IMR-90 (cell line): ENCODE measurements around the gene DSC2. TPM values are rescaled to one million over a fixed set of nuclear protein-coding genes. Genes with fewer than 3 reads are reported as not detected.
A peak's percentile ranks its signal among the peaks of the same experiment; 100 is the strongest.

ENCODE experiments used
- ATAC-seq: fragments of 200-7000 bp; cut with Tn5 transposase; 2 replicates; pipeline ENCODE4 v1.9.1; 2020; ENCODE audit warnings: low read depth, mild to moderate bottlenecking, moderate library complexity
- BruUV-seq: library from RNA; stranded (reverse); fragments of 400-500 nt; replicated peaks from 2 replicates; lab custom pipeline; 2021; lab: Mats Ljungman, UMichigan
- CTCF ChIA-PET: fragments of 300-600 bp; formaldehyde crosslinking; extraction: SDS; loops from one replicate; lab custom pipeline; 2021; ENCODE audit warnings: antibody characterized with exemption; lab: Yijun Ruan, JAX
- POLR2A ChIA-PET: fragments of 300-600 bp; sonication (Branson Sonifier 250); formaldehyde crosslinking; loops from one replicate; lab custom pipeline; 2022; ENCODE audit warnings: antibody characterized with exemption; ENCODE audit not compliant: unreplicated experiment; lab: Charles Lee
- DNase-seq: peaks from one replicate; pipeline ENCODE4 v3.0.0; 2013
- H2AFZ ChIP-seq: replicated peaks from 2 replicates; pipeline ENCODE3; 2013; ENCODE audit warnings: low read length, mild to moderate bottlenecking; ENCODE audit not compliant: poor library complexity
- H2AK5ac ChIP-seq: 2 replicates; pipeline ENCODE4 v1.6.1; 2013; ENCODE audit warnings: low read depth, low read length, inconsistent platforms
- H2AK9ac ChIP-seq: replicated peaks from 2 replicates; pipeline ENCODE3; 2013; ENCODE audit warnings: mild to moderate bottlenecking, low read depth, low read length, moderate library complexity; ENCODE audit not compliant: poor library complexity
- H2BK120ac ChIP-seq: 2 replicates; pipeline ENCODE4 v1.6.1; 2013; ENCODE audit warnings: low read depth, low read length, inconsistent platforms
- H2BK15ac ChIP-seq: 3 replicates; pipeline ENCODE4 v1.6.1; 2013; ENCODE audit warnings: low read depth, low read length, inconsistent platforms
- H2BK20ac ChIP-seq: 2 replicates; pipeline ENCODE4 v1.6.1; 2013; ENCODE audit warnings: low read depth, mild to moderate bottlenecking, inconsistent platforms, low read length, moderate library complexity
- H2BK5ac ChIP-seq: 2 replicates; pipeline ENCODE4 v1.6.1; 2013; ENCODE audit warnings: mild to moderate bottlenecking, low read depth, low read length, inconsistent platforms; ENCODE audit not compliant: poor library complexity, severe bottlenecking
- H3K14ac ChIP-seq: replicated peaks from 2 replicates; pipeline ENCODE4 v1.6.1; 2013; ENCODE audit warnings: low read depth, low read length, inconsistent platforms
- H3K18ac ChIP-seq: 2 replicates; pipeline ENCODE4 v1.6.1; 2013; ENCODE audit warnings: low read depth, low read length, control low read depth
- H3K23ac ChIP-seq: 2 replicates; pipeline ENCODE4 v1.6.1; 2013; ENCODE audit warnings: low read depth, low read length, inconsistent platforms
- H3K27ac ChIP-seq: 2 replicates; pipeline ENCODE4 v1.5.1; 2013; ENCODE audit warnings: mild to moderate bottlenecking, control low read depth, low read length; ENCODE audit not compliant: insufficient read depth
- H3K27me3 ChIP-seq: 2 replicates; pipeline ENCODE4 v1.6.1; 2013; ENCODE audit warnings: low read length; ENCODE audit not compliant: control insufficient read depth, insufficient read depth
- H3K36me3 ChIP-seq: 2 replicates; pipeline ENCODE4 v1.6.1; 2013; ENCODE audit warnings: low read length, mixed read lengths; ENCODE audit not compliant: control insufficient read depth, insufficient read depth
- H3K4ac ChIP-seq: 2 replicates; pipeline ENCODE4 v1.6.1; 2013; ENCODE audit warnings: low read depth, low read length, inconsistent platforms
- H3K4me1 ChIP-seq: 2 replicates; pipeline ENCODE4 v1.6.1; 2013; ENCODE audit warnings: low read length, mixed read lengths; ENCODE audit not compliant: control insufficient read depth, insufficient read depth
- H3K4me2 ChIP-seq: 2 replicates; pipeline ENCODE4 v1.6.1; 2013; ENCODE audit warnings: low read depth, mild to moderate bottlenecking, control low read depth, low read length, moderate library complexity
- H3K4me3 ChIP-seq: 2 replicates; pipeline ENCODE4 v1.5.1; 2013; ENCODE audit warnings: low read depth, mild to moderate bottlenecking, control low read depth, low read length, moderate library complexity; ENCODE audit not compliant: insufficient read depth
- H3K56ac ChIP-seq: 2 replicates; pipeline ENCODE4 v1.6.1; 2013; ENCODE audit warnings: low read length, inconsistent platforms; ENCODE audit not compliant: insufficient read depth; ENCODE audit errors: extremely low read depth
- H3K79me1 ChIP-seq, 2 experiments: 2 replicates each; pipeline ENCODE4 v1.6.1; 2013; ENCODE audit warnings: low read length in 2 of 2, inconsistent platforms in 1 of 2, low read depth in 1 of 2
- H3K9ac ChIP-seq: 2 replicates; pipeline ENCODE4 v1.6.1; 2013; ENCODE audit warnings: low read depth, low read length, control low read depth
- H3K9me1 ChIP-seq: 2 replicates; pipeline ENCODE4 v1.6.1; 2013; ENCODE audit warnings: low read length, inconsistent platforms; ENCODE audit not compliant: insufficient read depth
- H3K9me3 ChIP-seq: 2 replicates; pipeline ENCODE4 v1.6.1; 2013; ENCODE audit warnings: low read length; ENCODE audit not compliant: control insufficient read depth, insufficient read depth
- H4K20me1 ChIP-seq: 2 replicates; pipeline ENCODE4 v1.6.1; 2013; ENCODE audit warnings: low read length, inconsistent platforms; ENCODE audit not compliant: insufficient read depth
- H4K5ac ChIP-seq: 2 replicates; pipeline ENCODE4 v1.6.1; 2013; ENCODE audit warnings: mild to moderate bottlenecking, low read depth, low read length, control low read depth
- H4K8ac ChIP-seq, 2 experiments: 2 replicates each; pipeline ENCODE4 v1.6.1; 2013; ENCODE audit warnings: low read depth in 2 of 2, low read length in 2 of 2, control low read depth in 1 of 2, inconsistent platforms in 1 of 2
- H4K91ac ChIP-seq: 2 replicates; pipeline ENCODE4 v1.6.1; 2013; ENCODE audit warnings: low read depth, low read length, inconsistent platforms; ENCODE audit not compliant: insufficient read depth
- BHLHE40 ChIP-seq: fragments of 150-350 bp; IDR thresholded peaks from 2 replicates; pipeline ENCODE4 v1.6.1; 2016; ENCODE audit warnings: mild to moderate bottlenecking, low read depth, low read length
- CEBPB ChIP-seq: IDR thresholded peaks from 2 replicates; pipeline ENCODE4 v1.6.1; 2012; ENCODE audit warnings: low read depth, low read length, improper control_type of control experiment
- CHD1 ChIP-seq: IDR thresholded peaks from 2 replicates; pipeline ENCODE4 v1.6.1; 2012; ENCODE audit warnings: low read depth, low read length, improper control_type of control experiment
- ELK1 ChIP-seq: fragments of 150-350 bp; IDR thresholded peaks from 2 replicates; pipeline ENCODE4 v1.6.1; 2016; ENCODE audit warnings: low read depth, mild to moderate bottlenecking, low read length, moderate library complexity, borderline replicate concordance
- FOS ChIP-seq: fragments of 150-350 bp; IDR thresholded peaks from 2 replicates; pipeline ENCODE4 v1.6.1; 2016; ENCODE audit warnings: low read depth, low read length
- MAFK ChIP-seq: IDR thresholded peaks from 2 replicates; pipeline ENCODE4 v1.6.1; 2012; ENCODE audit warnings: low read depth, low read length, improper control_type of control experiment
- MAZ ChIP-seq: IDR thresholded peaks from 2 replicates; pipeline ENCODE4 v1.6.1; 2012; ENCODE audit warnings: low read depth, mild to moderate bottlenecking, low read length, improper control_type of control experiment, moderate library complexity, borderline replicate concordance
- MXI1 ChIP-seq: IDR thresholded peaks from 2 replicates; pipeline ENCODE4 v1.6.1; 2012; ENCODE audit warnings: low read depth, mild to moderate bottlenecking, low read length, moderate library complexity, borderline replicate concordance
- NFE2L2 ChIP-seq: fragments of 150-350 bp; IDR thresholded peaks from 2 replicates; pipeline ENCODE4 v1.6.1; 2016; ENCODE audit warnings: low read depth, mild to moderate bottlenecking, low read length
- POLR2A ChIP-seq: IDR thresholded peaks from 2 replicates; pipeline ENCODE4 v1.6.1; 2012; ENCODE audit warnings: mild to moderate bottlenecking, low read depth, low read length
- RAD21 ChIP-seq: IDR thresholded peaks from 2 replicates; pipeline ENCODE4 v1.6.1; 2012; ENCODE audit warnings: low read length, improper control_type of control experiment
- RCOR1 ChIP-seq: IDR thresholded peaks from 2 replicates; pipeline ENCODE4 v1.6.1; 2012; ENCODE audit warnings: mild to moderate bottlenecking, low read length, improper control_type of control experiment; ENCODE audit not compliant: insufficient replicate concordance
- RFX5 ChIP-seq: IDR thresholded peaks from 2 replicates; pipeline ENCODE4 v1.8.0; 2012; ENCODE audit warnings: low read depth, mild to moderate bottlenecking, low read length, moderate library complexity
- SMC3 ChIP-seq: fragments of 150-350 bp; IDR thresholded peaks from 2 replicates; pipeline ENCODE4 v1.6.1; 2016; ENCODE audit warnings: low read depth, mild to moderate bottlenecking, antibody characterized with exemption, low read length, moderate library complexity
- WGBS, 2 experiments: methylation state at CpG; one replicate each; pipeline versions ENCODE4 v1.1.5 to v1.1.7; 2013; ENCODE audit warnings: missing lambda C conversion rate in 2 of 2; ENCODE audit not compliant: insufficient read length in 1 of 2; ENCODE audit errors: extremely low coverage in 2 of 2; 5-methylcytosine and 5-hydroxymethylcytosine counted together
- dilution Hi-C: fragments of 300-500 bp; cut with HindIII; formaldehyde crosslinking; loops from one replicate; pipeline ENCODE4 v1.14.3; 2018; ENCODE audit warnings: low sequenced_read_pairs; ENCODE audit not compliant: unreplicated experiment
- in situ Hi-C: fragments of 300-500 bp; cut with MboI; formaldehyde crosslinking; loops from 3 replicates; pipeline ENCODE4 v1.14.3; 2019; ENCODE audit warnings: low sequenced_read_pairs, inconsistent platforms, mixed read lengths
- intact Hi-C: fragments of 100-400 bp; cut with micrococcal nuclease; formaldehyde crosslinking; loops from 2 replicates; pipeline ENCODE4 v1.10.0; 2022
- polyA plus RNA-seq, 3 experiments: library from polyadenylated mRNA; depleted of rRNA; stranded (reverse); fragments of >200 nt; gene quantifications; 2 replicates each; pipeline ENCODE4 v1.2.3, GENCODE V29; 2012; ENCODE audit warnings: low replicate concordance in 1 of 3
- total RNA-seq: library from RNA; depleted of rRNA; stranded (reverse); fragments of >200 nt; gene quantifications from 2 replicates; pipeline ENCODE4 v1.2.3, GENCODE V29; 2012
- TF ChIP-seq, protein P1 (sequence below): fragments of 150-350 bp; IDR thresholded peaks from 2 replicates; pipeline ENCODE4 v1.6.1; 2017; ENCODE audit warnings: mild to moderate bottlenecking, antibody characterized with exemption, low read length, low read depth
- TF ChIP-seq, protein P2 (sequence below): conservative IDR thresholded peaks from 2 replicates; pipeline ENCODE4 v1.5.1; 2012; ENCODE audit warnings: mild to moderate bottlenecking, low read depth, low read length, improper control_type of control experiment

The DSC2 gene
- total and polyA plus RNA-seq, 2 of the 4 experiments (the other 2 are of a cell fraction), result not detected

DNA sequence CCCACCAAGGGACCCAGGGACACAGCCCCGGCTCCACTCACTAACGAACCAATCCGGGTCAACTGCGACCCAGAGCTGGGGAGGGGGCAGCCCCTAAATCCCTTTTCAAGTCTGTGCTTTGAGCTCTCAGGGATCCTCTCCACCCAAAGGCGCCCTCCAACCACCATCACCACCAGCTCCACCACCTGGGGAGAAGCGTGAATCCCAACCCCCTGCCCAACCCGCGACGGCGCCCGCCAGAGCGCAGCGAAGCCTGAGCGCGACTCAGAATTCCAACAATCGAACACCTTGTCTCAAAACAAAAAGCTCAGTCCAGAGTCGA lies 60.2 kb downstream of the DSC2 start:
- Histone ChIP-seq H3K27ac (no peak overlapping the region), H2AFZ (no peak overlapping the region)

More for the DNA sequence above, 60.2 kb downstream of the DSC2 start:
- no peaks in the 10 kb centered on the region for H3K4me1 ChIP-seq
- H3K36me3 ChIP-seq, result no peaks in the 10 kb centered on the region
- no peak for ATAC-seq
- no peak overlapping the region for H2BK15ac ChIP-seq
- H2BK120ac ChIP-seq, result no peak overlapping the region
- ChIA-PET CTCF (no interaction called here), POLR2A (no interaction called here)
- H3K27me3 ChIP-seq, result peaks cover 21% of the 10 kb centered on the region
- no peak overlapping the region for H4K5ac ChIP-seq
- BruUV-seq, result no TSS peak
- no peak for DNase-seq
- peaks cover 8% of the 10 kb centered on the region for H3K9me3 ChIP-seq
- WGBS, 2 experiments, result 8% methylated on average over 11 of the region's 17 CpGs; no CpG with 5 or more reads in 1 of the 2 experiments
- H3K9ac ChIP-seq, result no peak overlapping the region
- intact Hi-C loops (no loop called here), dilution Hi-C loops (no loop called here), in situ Hi-C loops (no loop called here)
- H4K91ac ChIP-seq, result no peak overlapping the region
- no peak overlapping the region for H4K8ac ChIP-seq
- no peak overlapping the region for H2BK20ac ChIP-seq
- no peak overlapping the region for H3K18ac ChIP-seq
- no peak overlapping the region for H2AK5ac ChIP-seq
- H3K4me3 ChIP-seq, result no peak overlapping the region
- peak overlapping the region; percentile 21; the same call in 1 of the 2 replicates for H3K4me2 ChIP-seq
- no peak overlapping the region for H2BK5ac ChIP-seq
- no peak for TF ChIP-seq POLR2A
- no peak for TF ChIP-seq CHD1
- TF ChIP-seq MXI1, result no peak
- no peak for TF ChIP-seq FOS
- no peak for TF ChIP-seq ELK1
- no peak for TF ChIP-seq CEBPB
- TF ChIP-seq, protein P1, sequence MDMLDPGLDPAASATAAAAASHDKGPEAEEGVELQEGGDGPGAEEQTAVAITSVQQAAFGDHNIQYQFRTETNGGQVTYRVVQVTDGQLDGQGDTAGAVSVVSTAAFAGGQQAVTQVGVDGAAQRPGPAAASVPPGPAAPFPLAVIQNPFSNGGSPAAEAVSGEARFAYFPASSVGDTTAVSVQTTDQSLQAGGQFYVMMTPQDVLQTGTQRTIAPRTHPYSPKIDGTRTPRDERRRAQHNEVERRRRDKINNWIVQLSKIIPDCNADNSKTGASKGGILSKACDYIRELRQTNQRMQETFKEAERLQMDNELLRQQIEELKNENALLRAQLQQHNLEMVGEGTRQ, result no peak
- no peak for TF ChIP-seq RFX5
- no peak for TF ChIP-seq RAD21
- TF ChIP-seq SMC3, result no peak
- TF ChIP-seq NFE2L2, result no peak
- no peak for TF ChIP-seq MAFK
- no peak for TF ChIP-seq BHLHE40
- TF ChIP-seq, protein P2, sequence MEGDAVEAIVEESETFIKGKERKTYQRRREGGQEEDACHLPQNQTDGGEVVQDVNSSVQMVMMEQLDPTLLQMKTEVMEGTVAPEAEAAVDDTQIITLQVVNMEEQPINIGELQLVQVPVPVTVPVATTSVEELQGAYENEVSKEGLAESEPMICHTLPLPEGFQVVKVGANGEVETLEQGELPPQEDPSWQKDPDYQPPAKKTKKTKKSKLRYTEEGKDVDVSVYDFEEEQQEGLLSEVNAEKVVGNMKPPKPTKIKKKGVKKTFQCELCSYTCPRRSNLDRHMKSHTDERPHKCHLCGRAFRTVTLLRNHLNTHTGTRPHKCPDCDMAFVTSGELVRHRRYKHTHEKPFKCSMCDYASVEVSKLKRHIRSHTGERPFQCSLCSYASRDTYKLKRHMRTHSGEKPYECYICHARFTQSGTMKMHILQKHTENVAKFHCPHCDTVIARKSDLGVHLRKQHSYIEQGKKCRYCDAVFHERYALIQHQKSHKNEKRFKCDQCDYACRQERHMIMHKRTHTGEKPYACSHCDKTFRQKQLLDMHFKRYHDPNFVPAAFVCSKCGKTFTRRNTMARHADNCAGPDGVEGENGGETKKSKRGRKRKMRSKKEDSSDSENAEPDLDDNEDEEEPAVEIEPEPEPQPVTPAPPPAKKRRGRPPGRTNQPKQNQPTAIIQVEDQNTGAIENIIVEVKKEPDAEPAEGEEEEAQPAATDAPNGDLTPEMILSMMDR, result no peak
- no peak for TF ChIP-seq RCOR1
- TF ChIP-seq MAZ, result no peak
- no peak overlapping the region for H2AK9ac ChIP-seq
- H3K4ac ChIP-seq, result no peak overlapping the region
- no peaks in the 10 kb centered on the region for H3K79me1 ChIP-seq
- H4K20me1 ChIP-seq, result no peaks in the 10 kb centered on the region
- no peak overlapping the region for H3K56ac ChIP-seq
- H3K9me1 ChIP-seq, result no peaks in the 10 kb centered on the region
- H3K23ac ChIP-seq, result no peak overlapping the region
- no peak overlapping the region for H3K14ac ChIP-seq
